Right lobe of liver (tissue), 4 donors: ENCODE measurements around the gene GLT8D2.

ENCODE experiments used
- CTCF ChIP-seq, 4 donors: fragments of 200-600 bp in 3 of 4; fragments of 450-650 bp in 1 of 4; IDR thresholded peaks; one replicate each; pipeline versions ENCODE4 v1.5.1 to v1.8.0; 2016 to 2022; ENCODE audit warnings: antibody characterized with exemption in 4 of 4, mild to moderate bottlenecking in 2 of 4
- POLR2A ChIP-seq: fragments of 450-650 bp; IDR thresholded peaks from one replicate; pipeline ENCODE4 v1.6.1; 2017; ENCODE audit warnings: antibody characterized with exemption, mild to moderate bottlenecking
- donor health status: DM: no; HTN: no; CAD: no.
- donor health status: DM: no; HTN: no; CAD: no.
- donor health status: DM: no; HTN: yes; CAD: no.

- TF ChIP-seq POLR2A, result no peak
- no peak for TF ChIP-seq CTCF (IDR thresholded peaks at IDR 0.05)
Measured at GRCh38 chr12:104002686-104003085, 47.3 kb downstream of the GLT8D2 start.
